ENCODE data around the gene PPP2R1B.

- TF ChIP-seq, protein P1, sequence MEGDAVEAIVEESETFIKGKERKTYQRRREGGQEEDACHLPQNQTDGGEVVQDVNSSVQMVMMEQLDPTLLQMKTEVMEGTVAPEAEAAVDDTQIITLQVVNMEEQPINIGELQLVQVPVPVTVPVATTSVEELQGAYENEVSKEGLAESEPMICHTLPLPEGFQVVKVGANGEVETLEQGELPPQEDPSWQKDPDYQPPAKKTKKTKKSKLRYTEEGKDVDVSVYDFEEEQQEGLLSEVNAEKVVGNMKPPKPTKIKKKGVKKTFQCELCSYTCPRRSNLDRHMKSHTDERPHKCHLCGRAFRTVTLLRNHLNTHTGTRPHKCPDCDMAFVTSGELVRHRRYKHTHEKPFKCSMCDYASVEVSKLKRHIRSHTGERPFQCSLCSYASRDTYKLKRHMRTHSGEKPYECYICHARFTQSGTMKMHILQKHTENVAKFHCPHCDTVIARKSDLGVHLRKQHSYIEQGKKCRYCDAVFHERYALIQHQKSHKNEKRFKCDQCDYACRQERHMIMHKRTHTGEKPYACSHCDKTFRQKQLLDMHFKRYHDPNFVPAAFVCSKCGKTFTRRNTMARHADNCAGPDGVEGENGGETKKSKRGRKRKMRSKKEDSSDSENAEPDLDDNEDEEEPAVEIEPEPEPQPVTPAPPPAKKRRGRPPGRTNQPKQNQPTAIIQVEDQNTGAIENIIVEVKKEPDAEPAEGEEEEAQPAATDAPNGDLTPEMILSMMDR (IDR thresholded peaks at IDR 0.05; ENCODE audit: low read depth, low read length, poor library complexity, severe bottlenecking) = no peak
- no peak for TF ChIP-seq EZH2phosphoT487 (IDR thresholded peaks at IDR 0.05; ENCODE audit: borderline replicate concordance, low read length)
Observed at GRCh38 chr11:111734954-111735261, 31.3 kb downstream of the PPP2R1B start.
